Keratinocyte (primary cell): ENCODE results near the gene TMEM163. TPM values are rescaled to one million over a fixed set of nuclear protein-coding genes. Genes with fewer than 3 reads are reported as not detected.

Source experiments
- DNase-seq: peaks from one replicate; pipeline ENCODE4 v3.0.0-alpha.2; 2011; ENCODE audit warnings: low read depth, missing footprints, low spot score
- FAIRE-seq: peaks from 2 replicates; lab custom pipeline; 2011; peaks lifted over from hg19 to GRCh38; lab: Jason Lieb, UNC
- H2AFZ ChIP-seq: 2 replicates; pipeline ENCODE4 v1.6.0; 2012; ENCODE audit warnings: low read length, control low read depth, inconsistent platforms; ENCODE audit not compliant: control insufficient read depth
- H3K27ac ChIP-seq: 2 replicates; pipeline ENCODE4 v1.5.1; 2011; ENCODE audit warnings: low read length; ENCODE audit not compliant: control insufficient read depth, insufficient read depth
- H3K27me3 ChIP-seq: 3 replicates; pipeline ENCODE4 v1.6.0; 2011; ENCODE audit warnings: low read length; ENCODE audit not compliant: control insufficient read depth, insufficient read depth; ENCODE audit errors: extremely low read depth
- H3K36me3 ChIP-seq, 2 experiments: 2 replicates in 1 of 2; 3 replicates in 1 of 2; pipeline ENCODE4 v1.5.1; 2011; ENCODE audit warnings: low read length in 2 of 2, mild to moderate bottlenecking in 1 of 2; ENCODE audit not compliant: control insufficient read depth in 2 of 2, insufficient read depth in 2 of 2; ENCODE audit errors: extremely low read depth in 1 of 2
- H3K4me1 ChIP-seq: 3 replicates; pipeline ENCODE4 v1.5.1; 2011; ENCODE audit warnings: low read length; ENCODE audit not compliant: control insufficient read depth, insufficient read depth; ENCODE audit errors: extremely low read depth
- H3K4me2 ChIP-seq: 3 replicates; pipeline ENCODE4 v1.6.0; 2011; ENCODE audit warnings: low read depth, low read length; ENCODE audit not compliant: control insufficient read depth, insufficient read depth; ENCODE audit errors: extremely low read depth
- H3K4me3 ChIP-seq, 3 experiments: fragments of 200-600 bp in 1 of 3; sonication (generic) in 1 of 3; 2 replicates in 2 of 3; 3 replicates in 1 of 3; pipeline ENCODE4 v1.5.1; 2011 to 2016; ENCODE audit warnings: low read length in 3 of 3, mild to moderate bottlenecking in 3 of 3, control low read depth in 2 of 3, inconsistent platforms in 1 of 3, low read depth in 1 of 3, mixed read lengths in 1 of 3, mixed run types in 1 of 3, moderate library complexity in 1 of 3; ENCODE audit not compliant: control insufficient read depth in 2 of 3, insufficient read depth in 2 of 3; ENCODE audit errors: extremely low read depth in 1 of 3
- H3K79me2 ChIP-seq: 2 replicates; pipeline ENCODE4 v1.6.0; 2012; ENCODE audit warnings: low read length; ENCODE audit not compliant: control insufficient read depth, insufficient read depth
- H3K9ac ChIP-seq: 3 replicates; pipeline ENCODE4 v1.6.0; 2011; ENCODE audit warnings: low read length; ENCODE audit not compliant: control insufficient read depth, insufficient read depth; ENCODE audit errors: extremely low read depth
- H3K9me1 ChIP-seq: 3 replicates; pipeline ENCODE4 v1.6.0; 2011; ENCODE audit warnings: low read length; ENCODE audit not compliant: control insufficient read depth, insufficient read depth; ENCODE audit errors: extremely low read depth
- H3K9me3 ChIP-seq: 2 replicates; pipeline ENCODE4 v1.5.1; 2012; ENCODE audit warnings: low read depth, low read length; ENCODE audit not compliant: control insufficient read depth
- H4K20me1 ChIP-seq: 3 replicates; pipeline ENCODE4 v1.6.0; 2011; ENCODE audit warnings: low read length; ENCODE audit not compliant: control insufficient read depth, insufficient read depth; ENCODE audit errors: extremely low read depth
- CTCF ChIP-seq, 3 experiments: IDR thresholded peaks in 1 of 3; conservative IDR thresholded peaks in 1 of 3; optimal IDR thresholded peaks in 1 of 3; 2 replicates in 2 of 3; 3 replicates in 1 of 3; pipeline versions ENCODE3 to v1.5.1; 2011; ENCODE audit warnings: low read length in 3 of 3, mild to moderate bottlenecking in 3 of 3, moderate library complexity in 2 of 3, control low read depth in 1 of 3, inconsistent platforms in 1 of 3; ENCODE audit not compliant: insufficient read depth in 2 of 3; ENCODE audit errors: extremely low read depth in 1 of 3
- EZH2 ChIP-seq: IDR thresholded peaks from one replicate; pipeline ENCODE4 v1.6.1; 2012; ENCODE audit warnings: inconsistent platforms, mild to moderate bottlenecking, low read length, moderate library complexity
- dilution Hi-C: fragments of 300-500 bp; cut with MboI; formaldehyde crosslinking; loops from one replicate; pipeline ENCODE4 v1.7.0; 2020; ENCODE audit warnings: low sequenced_read_pairs; ENCODE audit not compliant: extremely low pct_ligation_motif_present
- polyA plus RNA-seq, 5 experiments: library from polyadenylated mRNA; depleted of rRNA in 3 of 5; stranded (reverse) in 3 of 5; stranded (forward) in 1 of 5; unstranded in 1 of 5; fragments of >200 nt; gene quantifications; 1 replicate in 1 of 5; 2 replicates in 3 of 5; 3 replicates in 1 of 5; pipeline versions ENCODE4 v1.2.1 to v1.2.3, GENCODE V29; 2011 to 2012; ENCODE audit warnings: missing spikeins in 2 of 5, low read depth in 1 of 5, low replicate concordance in 1 of 5

Gene TMEM163
- polyA plus RNA-seq, 1 donor (not counting 4 experiments of a cell fraction or from before 2014, with no cell fraction given), result not detected

GRCh38 chr2:134694411-134694810, 24.4 kb downstream of the TMEM163 start:
- Histone ChIP-seq H3K9ac (no peak overlapping the region), H3K9me1 (no peaks in the 10 kb centered on the region), H3K4me3 (no peak overlapping the region), H3K36me3 (no peaks in the 10 kb centered on the region), H3K9me3 (no peaks in the 10 kb centered on the region), H4K20me1 (no peaks in the 10 kb centered on the region), H3K4me2 (no peak overlapping the region), H3K4me1 (no peaks in the 10 kb centered on the region), H3K27ac (no peak overlapping the region), H2AFZ (no peak overlapping the region), H3K27me3 (no peaks in the 10 kb centered on the region), H3K79me2 (no peaks in the 10 kb centered on the region)
- dilution Hi-C loops, result no loop called here
- DNase-seq (no peak), FAIRE-seq (no peak)
- TF ChIP-seq EZH2 (no peak), CTCF (optimal IDR thresholded peaks at IDR 0.05 in 1 of 3, IDR thresholded peaks at IDR 0.05 in 1 of 3, conservative IDR thresholded peaks at IDR 0.05 in 1 of 3; ENCODE audit: extremely low read depth in 1 of 3, insufficient read depth in 2 of 3, low read length in 3 of 3) (no peak)

GRCh38 chr2:134693359-134694330, 25.2 kb downstream of the TMEM163 start:
- H3K4me2 ChIP-seq, result no peak overlapping the region
- TF ChIP-seq EZH2, result no peak
- no peak for TF ChIP-seq CTCF (optimal IDR thresholded peaks at IDR 0.05 in 1 of 3, IDR thresholded peaks at IDR 0.05 in 1 of 3, conservative IDR thresholded peaks at IDR 0.05 in 1 of 3; ENCODE audit: extremely low read depth in 1 of 3, insufficient read depth in 2 of 3, low read length in 3 of 3)
- no peaks in the 10 kb centered on the region for H4K20me1 ChIP-seq
- H3K4me3 ChIP-seq, result no peak overlapping the region
- H3K4me1 ChIP-seq, result no peaks in the 10 kb centered on the region
- no peaks in the 10 kb centered on the region for H3K36me3 ChIP-seq
- no peak for DNase-seq
- dilution Hi-C loops, result no loop called here
- H3K9ac ChIP-seq, result no peak overlapping the region
- no peak for FAIRE-seq
- H3K79me2 ChIP-seq, result no peaks in the 10 kb centered on the region
- no peaks in the 10 kb centered on the region for H3K9me1 ChIP-seq
- H2AFZ ChIP-seq, result no peak overlapping the region
- H3K27ac ChIP-seq, result no peak overlapping the region
- no peaks in the 10 kb centered on the region for H3K27me3 ChIP-seq
- no peaks in the 10 kb centered on the region for H3K9me3 ChIP-seq
